Colonic mucosa (tissue), 4 donors: ENCODE measurements around the gene RDH5. TPM values are rescaled to one million over a fixed set of nuclear protein-coding genes. Genes with fewer than 3 reads are reported as not detected.
"Not testable (repeated sequence)": the region's sequence is repeated elsewhere in the genome, so short reads cannot be mapped to it uniquely, and the experiment has no call there.

Experiments used
- DNase-seq: peaks from one replicate; pipeline ENCODE4 v3.0.0-alpha.2; 2020
- H3K27ac ChIP-seq: fragments of 200-600 bp; one replicate; pipeline ENCODE4 v1.8.0; 2021
- H3K27me3 ChIP-seq: fragments of 200-600 bp; one replicate; pipeline ENCODE4 v1.8.0; 2021
- H3K36me3 ChIP-seq: fragments of 200-600 bp; one replicate; pipeline ENCODE4 v1.8.0; 2021
- H3K4me1 ChIP-seq: fragments of 200-600 bp; one replicate; pipeline ENCODE4 v1.8.0; 2021; ENCODE audit warnings: mild to moderate bottlenecking
- H3K4me3 ChIP-seq: fragments of 200-600 bp; one replicate; pipeline ENCODE4 v1.8.0; 2021
- H3K9ac ChIP-seq, 2 donors: one replicate each; pipeline ENCODE4 v1.7.0; 2013; ENCODE audit warnings: control low read depth in 2 of 2, low read depth in 2 of 2, low read length in 2 of 2
- H3K9me3 ChIP-seq: fragments of 200-600 bp; one replicate; pipeline ENCODE4 v1.8.0; 2021
- CTCF ChIP-seq: fragments of 200-600 bp; IDR thresholded peaks from one replicate; pipeline ENCODE4 v1.8.0; 2022; ENCODE audit warnings: antibody characterized with exemption, mild to moderate bottlenecking
- intact Hi-C: fragments of 100-400 bp; cut with DNase I; formaldehyde crosslinking; loops from one replicate; pipeline ENCODE4 v1.14.1; 2022
- total RNA-seq, 2 donors: library from RNA; stranded (reverse); fragmentation: NEBNext Ultra II Directional in 1 of 2; extraction: Animal tissue kit (Norgen Biotek cat#: 25700) in 1 of 2; gene quantifications; one replicate each; pipeline ENCODE4 v1.2.1, GENCODE V29; 2021
- donor health status: healthy.
- donor health status: DM: no; HTN: no; CAD: no.
- donor health status: DM: no; HTN: no; CAD: no.

RDH5 gene
- total RNA-seq, 2 donors from 2014 or later: 22.6 to 29.6 TPM

- no peaks in the 10 kb centered on the region for H3K36me3 ChIP-seq
- no peak overlapping the region for H3K27ac ChIP-seq
- intact Hi-C loops: loop anchor here (10.0 kb wide), 1 partner anchor 286 kb away; no protein-coding TSS in a partner anchor
- H3K4me3 ChIP-seq: no peak overlapping the region
- DNase-seq: no peak
- H3K27me3 ChIP-seq: no peaks in the 10 kb centered on the region
- TF ChIP-seq CTCF: no peak
- no peaks in the 10 kb centered on the region for H3K9me3 ChIP-seq
- no peak overlapping the region for H3K9ac ChIP-seq
- H3K4me1 ChIP-seq: no peaks in the 10 kb centered on the region
These were observed 28.2 kb downstream of the RDH5 start for GRCh38 chr12:55748230-55748993.

- no peaks in the 10 kb centered on the region for H3K9me3 ChIP-seq
- no peak overlapping the region for H3K4me3 ChIP-seq
- H3K4me1 ChIP-seq: no peaks in the 10 kb centered on the region
- H3K27ac ChIP-seq: no peak overlapping the region
- TF ChIP-seq CTCF: no peak
- intact Hi-C loops: no loop called here
- no peaks in the 10 kb centered on the region for H3K27me3 ChIP-seq
- H3K36me3 ChIP-seq: peaks cover 6% of the 10 kb centered on the region
- DNase-seq: no peak
- no peak overlapping the region for H3K9ac ChIP-seq
These were observed 35.1 kb downstream of the RDH5 start for GRCh38 chr12:55755246-55755645.

- H3K27me3 ChIP-seq: no peaks in the 10 kb centered on the region
- no peak for TF ChIP-seq CTCF
- H3K9me3 ChIP-seq: no peaks in the 10 kb centered on the region
- no peak overlapping the region for H3K4me3 ChIP-seq
- intact Hi-C loops: no loop called here
- no peak overlapping the region for H3K27ac ChIP-seq
- H3K36me3 ChIP-seq: peaks cover 6% of the 10 kb centered on the region
- DNase-seq: no peak
- no peaks in the 10 kb centered on the region for H3K4me1 ChIP-seq
- no peak overlapping the region for H3K9ac ChIP-seq
These were observed 37.5 kb downstream of the RDH5 start for GRCh38 chr12:55757701-55758100.

GRCh38 chr12:55758575-55758974, 38.4 kb downstream of the RDH5 start:
- H3K27me3 ChIP-seq, H3K4me1 ChIP-seq, intact Hi-C loops, H3K27ac ChIP-seq, H3K36me3 ChIP-seq, DNase-seq, H3K9me3 ChIP-seq, H3K4me3 ChIP-seq, H3K9ac ChIP-seq: not testable (repeated sequence)

GRCh38 chr12:55760663-55761062, 40.5 kb downstream of the RDH5 start:
- Histone ChIP-seq H3K27me3 (no peaks in the 10 kb centered on the region), H3K9me3 (no peaks in the 10 kb centered on the region), H3K9ac (no peak overlapping the region), H3K4me1 (no peaks in the 10 kb centered on the region), H3K27ac (no peak overlapping the region), H3K36me3 (peaks cover 6% of the 10 kb centered on the region), H3K4me3 (no peak overlapping the region)
- DNase-seq: no peak
- TF ChIP-seq CTCF: no peak
- intact Hi-C loops: no loop called here

- Histone ChIP-seq H3K9me3 (no peaks in the 10 kb centered on the region), H3K36me3 (peaks cover 6% of the 10 kb centered on the region), H3K27me3 (no peaks in the 10 kb centered on the region), H3K9ac (no peak overlapping the region), H3K4me3 (no peak overlapping the region), H3K27ac (no peak overlapping the region), H3K4me1 (no peaks in the 10 kb centered on the region)
- DNase-seq: no peak
- no peak for TF ChIP-seq CTCF
- intact Hi-C loops: no loop called here
These were observed 42.5 kb downstream of the RDH5 start for GRCh38 chr12:55762646-55763045.
